GM12865 (cell line): Measurements from ENCODE around the gene CTH.
"Not testable (repeated sequence)": the region's sequence is repeated elsewhere in the genome, so short reads cannot be mapped to it uniquely, and the experiment has no call there.

Source experiments
- DNase-seq: peaks from one replicate; pipeline ENCODE4 v3.0.0; 2010; ENCODE audit warnings: low read depth
- H3K4me3 ChIP-seq: 2 replicates; pipeline ENCODE4 v1.5.1; 2011; ENCODE audit warnings: mild to moderate bottlenecking, low read depth, low read length, control low read depth
- CTCF ChIP-seq: IDR thresholded peaks from 2 replicates; pipeline ENCODE4 v1.5.1; 2011; ENCODE audit warnings: low read length, control low read depth, low read depth, inconsistent platforms; ENCODE audit not compliant: insufficient read depth; ENCODE audit errors: missing control alignments

CTH gene

GRCh38 chr1:70475023-70475422 lies 64.0 kb downstream of the CTH start:
- H3K4me3 ChIP-seq = no peak overlapping the region
- no peak for DNase-seq
- TF ChIP-seq CTCF = no peak

GRCh38 chr1:70477090-70477489 lies 66.0 kb downstream of the CTH start:
- DNase-seq = no peak
- no peak for TF ChIP-seq CTCF
- no peak overlapping the region for H3K4me3 ChIP-seq

- not testable (repeated sequence) for H3K4me3 ChIP-seq, DNase-seq
Observed at GRCh38 chr1:70477905-70478304, 66.8 kb downstream of the CTH start.

- DNase-seq = no peak
- no peak for TF ChIP-seq CTCF
- H3K4me3 ChIP-seq = no peak overlapping the region
Observed at GRCh38 chr1:70483342-70483741, 72.3 kb downstream of the CTH start.

- no peak for DNase-seq
- TF ChIP-seq CTCF = no peak
- H3K4me3 ChIP-seq = no peak overlapping the region
Observed at GRCh38 chr1:70485624-70486023, 74.6 kb downstream of the CTH start.

- no peak for TF ChIP-seq CTCF
- DNase-seq = no peak
Observed at GRCh38 chr1:70486676-70487458, 75.8 kb downstream of the CTH start.

GRCh38 chr1:70487459-70487815 lies 76.4 kb downstream of the CTH start:
- H3K4me3 ChIP-seq = no peak overlapping the region
- TF ChIP-seq CTCF = no peak
- DNase-seq = no peak

More at GRCh38 chr1:70486676-70487458, 75.8 kb downstream of the CTH start:
- H3K4me3 ChIP-seq = no peak overlapping the region
